ENCODE measurements around the gene ARHGEF12. TPM values are rescaled to one million over a fixed set of nuclear protein-coding genes. Genes with fewer than 3 reads are reported as not detected.

The ARHGEF12 gene
- total RNA-seq, 4 donors from 2014 or later = 82.6 to 161 (median 125) TPM

- intact Hi-C loops (cut with DNase I; ENCODE audit: low total_unique reads) = no loop called here
- no peaks in the 10 kb centered on the region for H3K36me3 ChIP-seq
- H3K9me3 ChIP-seq = no peaks in the 10 kb centered on the region
- TF ChIP-seq POLR2A (IDR thresholded peaks at IDR 0.05) (no peak), CTCF (IDR thresholded peaks at IDR 0.05) (no peak)
- peak overlapping the region; percentile 45 to 74 for H3K4me3 ChIP-seq
- no peaks in the 10 kb centered on the region for H3K27me3 ChIP-seq
- peaks cover 0 to 7% of the 10 kb centered on the region in 2 donors for H3K4me1 ChIP-seq
- H3K27ac ChIP-seq = peak overlapping the region; percentile 96 to 97
- DNase-seq = no peak
These were observed 2.1 kb downstream of the ARHGEF12 start for GRCh38 chr11:120338107-120338933.

- Histone ChIP-seq H3K9me3 (no peaks in the 10 kb centered on the region), H3K4me1 (peaks cover 0 to 7% of the 10 kb centered on the region in 2 donors), H3K36me3 (no peaks in the 10 kb centered on the region), H3K4me3 (peak overlapping the region; percentile 14 to 74), H3K27ac (peak overlapping the region; percentile 18 to 96), H3K27me3 (no peaks in the 10 kb centered on the region)
- no peak for DNase-seq
- intact Hi-C loops (cut with DNase I; ENCODE audit: low total_unique reads) = no loop called here
- TF ChIP-seq POLR2A (IDR thresholded peaks at IDR 0.05) (peak in 1 of 2 donors; percentile 14), CTCF (IDR thresholded peaks at IDR 0.05) (no peak)
These were observed 3.2 kb downstream of the ARHGEF12 start for GRCh38 chr11:120339394-120339890.

GRCh38 chr11:120340529-120340928 lies 4.3 kb downstream of the ARHGEF12 start:
- Histone ChIP-seq H3K27me3 (no peaks in the 10 kb centered on the region), H3K36me3 (no peaks in the 10 kb centered on the region), H3K4me1 (peaks cover 0 to 7% of the 10 kb centered on the region in 2 donors), H3K9me3 (no peaks in the 10 kb centered on the region), H3K4me3 (no peak overlapping the region), H3K27ac (peak overlapping the region in 1 of 2 donors; percentile 96)
- intact Hi-C loops (cut with DNase I; ENCODE audit: low total_unique reads) = no loop called here
- TF ChIP-seq POLR2A (IDR thresholded peaks at IDR 0.05) = no peak
- TF ChIP-seq CTCF (IDR thresholded peaks at IDR 0.05) = no peak
- no peak for DNase-seq

GRCh38 chr11:120342226-120342625 lies 6.0 kb downstream of the ARHGEF12 start:
- TF ChIP-seq CTCF (IDR thresholded peaks at IDR 0.05) (no peak), POLR2A (IDR thresholded peaks at IDR 0.05) (no peak)
- Histone ChIP-seq H3K36me3 (no peaks in the 10 kb centered on the region), H3K4me3 (no peak overlapping the region), H3K27ac (no peak overlapping the region), H3K9me3 (no peaks in the 10 kb centered on the region), H3K27me3 (no peaks in the 10 kb centered on the region), H3K4me1 (peaks cover 0 to 18% of the 10 kb centered on the region in 2 donors)
- DNase-seq = no peak
- intact Hi-C loops (cut with DNase I; ENCODE audit: low total_unique reads) = no loop called here

GRCh38 chr11:120342678-120343077 lies 6.5 kb downstream of the ARHGEF12 start:
- no peak for DNase-seq
- no peaks in the 10 kb centered on the region for H3K36me3 ChIP-seq
- H3K4me3 ChIP-seq = no peak overlapping the region
- H3K9me3 ChIP-seq = no peaks in the 10 kb centered on the region
- no peak for TF ChIP-seq CTCF (IDR thresholded peaks at IDR 0.05)
- TF ChIP-seq POLR2A (IDR thresholded peaks at IDR 0.05) = no peak
- no peak overlapping the region for H3K27ac ChIP-seq
- intact Hi-C loops (cut with DNase I; ENCODE audit: low total_unique reads) = no loop called here
- H3K4me1 ChIP-seq = peaks cover 0 to 18% of the 10 kb centered on the region in 2 donors
- H3K27me3 ChIP-seq = no peaks in the 10 kb centered on the region

All from uterus (tissue), 4 donors.